Measurements from ENCODE around the gene SBNO1.

DNA sequence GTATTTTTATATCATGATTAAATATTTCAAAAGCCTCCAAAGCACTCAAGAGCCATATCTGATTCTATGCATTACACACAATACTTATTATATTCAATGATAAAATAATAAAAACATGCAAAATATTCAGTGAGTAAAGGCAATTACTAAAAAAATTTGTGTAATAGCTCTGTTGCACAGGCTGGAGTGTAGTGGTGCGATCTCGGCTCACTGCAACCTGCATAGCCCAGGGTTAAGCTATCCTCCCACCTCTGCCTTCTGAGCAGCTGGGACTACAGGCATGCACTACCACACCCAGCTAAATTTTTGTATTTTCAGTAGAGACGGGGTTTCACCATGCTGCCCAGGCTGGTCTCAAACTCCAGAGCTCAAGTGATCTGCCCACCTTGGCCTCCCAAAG is 45.4 kb downstream of the SBNO1 start:
- TF ChIP-seq GATA2 (IDR thresholded peaks at IDR 0.05; ENCODE audit: low read depth, low read length) (no peak), GATA3 (IDR thresholded peaks at IDR 0.05; ENCODE audit: low read depth, low read length) (no peak)

Measured in SH-SY5Y (cell line).